Measurements from ENCODE around the gene FBLN1. TPM values are rescaled to one million over a fixed set of nuclear protein-coding genes. Genes with fewer than 3 reads are reported as not detected.

The FBLN1 gene
- total and polyA plus RNA-seq, 11 donors, result 22.4 to 239 (median 44.7) TPM

- 94 to 96% (median 95%) methylated on average over 22 of the region's 22 CpGs for WGBS, 4 donors
- H3K27me3 ChIP-seq, result no peaks in the 10 kb centered on the region
- H3K4me1 ChIP-seq, result peaks cover 0 to 13% (median 0%) of the 10 kb centered on the region in 12 donors
- peak in 1 of 5 donors; percentile 13 for DNase-seq
- H3K27ac ChIP-seq, result no peak overlapping the region
- no peaks in the 10 kb centered on the region for H3K9me3 ChIP-seq
- no peak for ATAC-seq
- intact Hi-C loops (cut with DNase I), result loop anchor here in 1 of 10 donors (10.0 kb wide), 1 partner anchor 515 kb away; no protein-coding TSS in a partner anchor
- H3K36me3 ChIP-seq, result peaks cover 0 to 45% (median 0%) of the 10 kb centered on the region in 9 donors
- H3K4me3 ChIP-seq, result no peak overlapping the region
- TF ChIP-seq CTCF (IDR thresholded peaks at IDR 0.05) (no peak), POLR2A (IDR thresholded peaks at IDR 0.05) (no peak)
These were observed 97.3 kb downstream of the FBLN1 start for GRCh38 chr22:45599836-45600577.

DNA sequence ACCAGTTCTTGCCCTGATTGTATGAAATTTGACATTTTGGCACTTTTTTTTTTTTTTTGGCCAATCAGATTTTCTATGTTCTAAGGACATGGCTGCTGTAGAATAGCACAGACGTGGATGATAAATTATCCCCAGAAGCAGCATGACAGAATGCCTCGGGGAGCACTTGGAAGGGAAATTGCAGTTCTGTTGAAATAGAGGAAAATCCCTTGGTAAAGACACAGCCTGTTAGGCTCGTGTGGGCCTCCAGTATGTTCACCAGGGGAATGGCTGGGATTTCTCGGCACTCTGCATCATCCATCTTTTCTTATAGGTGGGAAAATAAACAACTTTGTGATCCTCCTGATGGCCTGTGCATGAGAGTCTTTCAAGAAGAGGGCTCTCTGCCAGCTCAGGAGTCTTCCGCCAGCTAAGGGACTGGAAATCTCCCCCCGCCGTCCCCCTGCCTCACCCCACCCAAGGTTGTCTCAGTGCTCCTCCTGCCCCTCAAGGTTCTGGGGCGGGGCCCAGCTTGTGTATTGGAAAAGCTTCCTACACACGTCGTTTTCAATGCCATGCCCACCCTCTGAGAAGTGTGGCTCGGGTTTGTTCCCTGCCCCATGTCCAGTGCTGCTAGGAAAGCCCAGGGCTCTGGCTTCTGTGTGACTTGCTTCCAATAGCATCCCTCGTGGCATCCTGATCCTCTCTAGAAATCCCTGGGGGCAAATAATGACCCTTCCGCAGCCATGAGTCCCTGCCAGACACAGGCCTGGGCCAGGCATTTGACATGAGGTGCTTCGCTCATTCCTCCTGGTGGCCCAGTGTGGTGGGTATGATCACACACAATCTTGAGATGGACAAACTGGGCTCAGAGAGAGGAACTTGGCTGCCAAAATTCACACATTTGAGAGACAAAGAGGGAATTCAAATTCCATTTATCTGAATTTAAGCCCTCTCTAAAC, 98.4 kb downstream of the FBLN1 start:
- ATAC-seq (no peak), DNase-seq (peak in 1 of 5 donors; percentile 21)
- H3K9me3 ChIP-seq, result no peaks in the 10 kb centered on the region
- no peaks in the 10 kb centered on the region for H3K27me3 ChIP-seq
- H3K36me3 ChIP-seq, result peaks cover 0 to 44% (median 0%) of the 10 kb centered on the region in 9 donors
- peaks cover 0 to 13% (median 0%) of the 10 kb centered on the region in 12 donors for H3K4me1 ChIP-seq
- WGBS, 4 donors, result 79 to 85% (median 85%) methylated on average over 14 of the region's 14 CpGs
- TF ChIP-seq POLR2A (IDR thresholded peaks at IDR 0.05), result no peak
- no peak for TF ChIP-seq CTCF (IDR thresholded peaks at IDR 0.05)
- intact Hi-C loops (cut with DNase I), result no loop called here
- H3K27ac ChIP-seq, result no peak overlapping the region
- H3K4me3 ChIP-seq, result no peak overlapping the region

DNA sequence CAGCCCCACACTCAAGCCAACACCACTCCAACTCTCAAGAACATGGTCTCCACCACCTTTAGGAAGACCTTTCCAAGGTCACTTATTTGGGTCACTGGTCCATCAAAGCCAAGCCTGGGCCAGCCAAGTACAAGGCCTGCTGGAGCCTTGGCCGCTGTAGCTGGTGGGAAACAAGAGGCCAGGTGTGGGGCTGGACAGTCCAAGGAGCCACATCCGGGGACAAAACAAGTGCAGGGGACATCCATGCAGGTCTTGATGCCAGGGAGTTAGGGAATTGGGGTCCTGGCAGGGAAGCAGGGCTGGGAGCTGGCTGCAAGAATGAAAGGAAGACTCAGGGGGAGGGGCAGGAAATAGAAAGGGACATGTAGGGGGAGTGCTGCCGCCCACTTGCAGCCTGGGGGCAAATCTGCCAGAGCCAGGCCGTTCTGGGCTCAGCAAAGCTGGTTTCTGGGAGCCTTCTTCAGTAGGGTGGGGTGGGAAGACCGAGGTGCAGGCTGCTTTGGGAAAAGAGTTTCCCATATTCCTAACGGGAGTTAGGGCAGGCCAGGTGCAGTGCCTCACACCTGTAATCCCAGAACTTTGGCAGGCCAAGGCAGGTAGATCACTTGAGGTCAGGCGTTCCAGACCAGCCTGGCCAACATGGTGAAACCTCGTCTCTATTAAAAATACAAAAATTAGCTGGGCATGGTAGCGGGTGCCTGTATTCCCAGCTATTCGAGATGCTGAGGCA, 99.5 kb downstream of the FBLN1 start:
- H3K4me3 ChIP-seq, result no peak overlapping the region
- no peaks in the 10 kb centered on the region for H3K9me3 ChIP-seq
- WGBS, 4 donors, result 77 to 87% (median 83%) methylated on average over 10 of the region's 10 CpGs
- H3K36me3 ChIP-seq, result peaks cover 0 to 39% (median 0%) of the 10 kb centered on the region in 9 donors
- DNase-seq (peak in 1 of 5 donors; percentile 12), ATAC-seq (no peak)
- H3K4me1 ChIP-seq, result peaks cover 0 to 13% (median 0%) of the 10 kb centered on the region in 12 donors
- intact Hi-C loops (cut with DNase I), result no loop called here
- no peaks in the 10 kb centered on the region for H3K27me3 ChIP-seq
- no peak for TF ChIP-seq CTCF (IDR thresholded peaks at IDR 0.05)
- TF ChIP-seq POLR2A (IDR thresholded peaks at IDR 0.05), result no peak
- H3K27ac ChIP-seq, result no peak overlapping the region
